ENCODE measurements around the gene PRDM13. TPM values are rescaled to one million over a fixed set of nuclear protein-coding genes. Genes with fewer than 3 reads are reported as not detected.
A peak's percentile ranks its signal among the peaks of the same experiment; 100 is the strongest.

PRDM13 gene
- total RNA-seq, 2 experiments from 2014 or later = not detected

DNA sequence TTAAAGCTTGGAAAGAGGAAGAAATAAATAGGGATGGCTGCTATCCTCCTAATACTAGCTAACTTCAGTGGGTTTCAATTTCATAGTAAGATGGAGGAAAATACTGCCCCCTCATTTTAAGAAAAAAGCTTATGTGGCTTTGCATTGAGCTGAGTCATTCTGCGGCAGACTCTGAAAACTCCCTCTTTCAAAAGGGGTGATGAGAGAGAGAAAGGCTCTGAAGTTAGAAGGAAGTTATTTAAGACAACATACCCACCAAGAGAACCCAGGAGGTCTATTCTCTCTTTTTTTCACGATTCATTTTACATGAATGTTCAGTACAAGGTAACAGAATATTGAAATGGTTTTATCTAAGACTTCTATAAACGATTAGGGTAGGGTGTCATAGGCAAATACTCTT is 4.5 kb downstream of the PRDM13 start:
- H3K4me1 Mint-ChIP-seq (ENCODE audit: low read depth) = peaks cover 32% of the 10 kb centered on the region
- H3K27ac Mint-ChIP-seq = peak overlapping the region; percentile 56
- CTCF ChIA-PET = interaction anchor here (0.9 to 2.0 kb wide), 3 partner anchors 18 to 28 kb away, joined by 3 to 14 read pairs (median 3); no protein-coding TSS in a partner anchor
- peak; percentile 67 for ATAC-seq
- intact Hi-C loops (cut with micrococcal nuclease) = loop anchor here (5.0 kb wide), 2 partner anchors 779 to 856 kb away; partner anchors contain the start of gene POU3F2
- H3K4me3 Mint-ChIP-seq = no peak overlapping the region
- TF ChIP-seq, protein P1, sequence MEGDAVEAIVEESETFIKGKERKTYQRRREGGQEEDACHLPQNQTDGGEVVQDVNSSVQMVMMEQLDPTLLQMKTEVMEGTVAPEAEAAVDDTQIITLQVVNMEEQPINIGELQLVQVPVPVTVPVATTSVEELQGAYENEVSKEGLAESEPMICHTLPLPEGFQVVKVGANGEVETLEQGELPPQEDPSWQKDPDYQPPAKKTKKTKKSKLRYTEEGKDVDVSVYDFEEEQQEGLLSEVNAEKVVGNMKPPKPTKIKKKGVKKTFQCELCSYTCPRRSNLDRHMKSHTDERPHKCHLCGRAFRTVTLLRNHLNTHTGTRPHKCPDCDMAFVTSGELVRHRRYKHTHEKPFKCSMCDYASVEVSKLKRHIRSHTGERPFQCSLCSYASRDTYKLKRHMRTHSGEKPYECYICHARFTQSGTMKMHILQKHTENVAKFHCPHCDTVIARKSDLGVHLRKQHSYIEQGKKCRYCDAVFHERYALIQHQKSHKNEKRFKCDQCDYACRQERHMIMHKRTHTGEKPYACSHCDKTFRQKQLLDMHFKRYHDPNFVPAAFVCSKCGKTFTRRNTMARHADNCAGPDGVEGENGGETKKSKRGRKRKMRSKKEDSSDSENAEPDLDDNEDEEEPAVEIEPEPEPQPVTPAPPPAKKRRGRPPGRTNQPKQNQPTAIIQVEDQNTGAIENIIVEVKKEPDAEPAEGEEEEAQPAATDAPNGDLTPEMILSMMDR (IDR thresholded peaks at IDR 0.05) = no peak
- H3K27me3 Mint-ChIP-seq = peaks cover 79% of the 10 kb centered on the region
- POLR2A ChIA-PET = interaction anchor here (1.5 to 2.7 kb wide), 2 partner anchors 22 to 43 kb away, joined by 6 to 7 read pairs; partner anchors contain the start of gene CCNC
- peak; percentile 61 for DNase-seq
- H3K9me3 Mint-ChIP-seq = peaks cover 3% of the 10 kb centered on the region
- H3K36me3 Mint-ChIP-seq (ENCODE audit: low read depth) = peaks cover 4% of the 10 kb centered on the region

DNA sequence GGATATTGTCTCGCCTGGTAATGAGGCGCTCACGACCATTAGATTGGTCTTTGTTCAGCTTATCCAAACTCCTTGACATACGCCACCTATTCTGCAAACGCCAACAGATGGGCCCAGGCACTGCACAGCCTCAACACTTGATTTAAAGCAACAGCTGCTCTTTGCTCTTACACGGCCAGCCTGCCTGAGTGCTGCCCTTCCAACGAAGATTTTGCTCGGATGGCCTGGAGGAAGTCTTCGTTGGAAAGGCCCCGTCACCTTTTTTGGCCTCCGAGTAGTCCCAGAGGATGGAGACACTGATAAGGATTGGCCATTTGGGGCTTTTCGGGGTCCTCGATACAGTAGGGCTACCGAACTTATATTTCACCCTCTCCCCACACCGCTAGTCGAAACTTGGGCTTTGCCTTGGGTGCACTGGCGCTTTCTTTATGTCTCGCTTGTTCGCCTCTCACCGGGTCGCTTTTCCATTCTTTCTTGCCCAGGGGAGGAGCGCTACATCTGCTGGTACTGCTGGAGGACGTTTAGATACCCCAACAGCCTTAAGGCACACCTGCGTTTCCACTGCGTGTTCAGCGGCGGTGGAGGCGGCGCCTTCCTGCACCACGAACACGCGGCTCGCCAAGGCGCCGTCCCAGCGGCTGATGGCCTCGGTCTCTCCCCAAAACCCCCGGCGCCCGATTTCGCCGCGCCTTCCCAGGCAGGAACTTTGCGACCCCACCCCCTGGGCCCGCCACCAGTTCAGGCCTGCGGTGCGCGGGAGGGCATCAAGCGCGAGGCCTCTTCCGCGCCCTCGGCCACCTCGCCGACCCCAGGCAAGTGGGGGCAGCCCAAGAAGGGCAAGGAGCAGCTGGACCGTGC is 6.1 kb downstream of the PRDM13 start:
- Mint-ChIP-seq H3K36me3 (ENCODE audit: low read depth) (peaks cover 3% of the 10 kb centered on the region), H3K4me3 (peak overlapping the region; percentile 12), H3K27me3 (peaks cover 74% of the 10 kb centered on the region), H3K27ac (no peak overlapping the region), H3K9me3 (peaks cover 3% of the 10 kb centered on the region), H3K4me1 (ENCODE audit: low read depth) (peaks cover 30% of the 10 kb centered on the region)
- TF ChIP-seq, protein P1 (IDR thresholded peaks at IDR 0.05) = no peak
- POLR2A ChIA-PET = interaction anchor here (0.8 to 1.5 kb wide), 3 partner anchors 8 to 90 kb away, joined by 3 to 7 read pairs (median 4); partner anchors contain the start of gene CCNC
- ATAC-seq (no peak), DNase-seq (no peak)
- intact Hi-C loops (cut with micrococcal nuclease) = loop anchor here (5.0 kb wide), 2 partner anchors 780 to 855 kb away; partner anchors contain the start of gene POU3F2
- CTCF ChIA-PET = interaction anchor here (1.5 to 2.0 kb wide), 3 partner anchors 24 to 44 kb away, joined by 3 to 14 read pairs (median 8); partner anchors contain the start of gene CCNC

DNA sequence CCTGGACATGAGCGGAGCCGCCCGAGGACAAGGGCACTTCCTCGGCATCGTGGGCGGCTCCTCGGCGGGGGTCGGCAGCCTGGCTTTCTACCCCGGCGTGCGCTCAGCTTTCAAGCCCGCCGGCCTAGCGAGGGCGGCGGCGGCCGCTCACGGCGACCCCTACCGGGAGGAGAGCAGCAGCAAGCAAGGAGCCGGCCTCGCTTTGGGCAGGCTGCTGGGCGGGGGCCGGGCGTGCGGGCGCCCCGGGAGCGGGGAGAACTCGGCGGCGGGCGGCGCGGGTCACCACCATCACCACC is 6.7 kb downstream of the PRDM13 start:
- Mint-ChIP-seq H3K4me1 (ENCODE audit: low read depth) (peaks cover 32% of the 10 kb centered on the region), H3K4me3 (peak overlapping the region; percentile 66), H3K27me3 (peaks cover 74% of the 10 kb centered on the region), H3K27ac (no peak overlapping the region), H3K36me3 (ENCODE audit: low read depth) (peaks cover 3% of the 10 kb centered on the region), H3K9me3 (peaks cover 6% of the 10 kb centered on the region)
- TF ChIP-seq, protein P1 (IDR thresholded peaks at IDR 0.05) = no peak
- ChIA-PET POLR2A (interaction anchor here (0.8 kb wide), 1 partner anchor 9 kb away, joined by 4 read pairs; no protein-coding TSS in a partner anchor), CTCF (interaction anchor here (1.5 kb wide), 2 partner anchors 25 to 45 kb away, joined by 3 to 8 read pairs; partner anchors contain the start of gene CCNC)
- intact Hi-C loops (cut with micrococcal nuclease) = loop anchor here (5.0 kb wide), 2 partner anchors 781 to 854 kb away; partner anchors contain the start of gene POU3F2
- ATAC-seq (peak; percentile 64), DNase-seq (peak; percentile 49)

DNA sequence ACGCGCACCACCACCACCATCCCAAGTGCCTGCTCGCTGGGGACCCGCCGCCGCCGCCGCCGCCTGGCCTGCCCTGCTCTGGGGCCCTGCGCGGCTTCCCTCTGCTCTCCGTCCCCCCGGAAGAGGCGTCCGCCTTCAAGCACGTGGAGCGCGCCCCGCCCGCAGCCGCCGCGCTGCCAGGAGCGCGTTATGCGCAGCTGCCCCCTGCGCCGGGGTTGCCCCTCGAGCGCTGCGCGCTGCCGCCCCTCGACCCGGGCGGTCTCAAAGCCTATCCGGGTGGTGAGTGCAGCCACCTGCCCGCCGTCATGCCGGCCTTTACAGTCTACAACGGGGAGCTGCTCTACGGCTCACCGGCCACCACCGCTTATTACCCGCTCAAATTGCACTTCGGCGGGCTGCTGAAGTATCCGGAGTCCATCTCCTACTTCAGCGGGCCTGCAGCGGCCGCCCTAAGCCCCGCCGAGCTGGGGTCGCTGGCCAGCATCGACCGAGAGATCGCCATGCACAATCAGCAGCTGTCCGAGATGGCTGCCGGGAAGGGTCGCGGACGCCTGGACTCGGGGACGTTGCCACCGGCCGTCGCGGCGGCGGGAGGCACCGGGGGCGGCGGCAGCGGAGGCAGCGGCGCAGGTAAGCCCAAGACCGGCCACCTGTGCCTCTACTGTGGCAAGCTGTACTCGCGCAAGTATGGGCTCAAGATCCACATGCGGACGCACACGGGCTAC is 7.2 kb downstream of the PRDM13 start:
- peaks cover 3% of the 10 kb centered on the region for H3K36me3 Mint-ChIP-seq (ENCODE audit: low read depth)
- H3K4me3 Mint-ChIP-seq = peak overlapping the region; percentile 66
- ChIA-PET POLR2A (interaction anchor here (0.8 to 1.7 kb wide), 2 partner anchors 9 to 46 kb away, joined by 4 to 5 read pairs; partner anchors contain the start of gene CCNC), CTCF (interaction anchor here (1.0 to 1.5 kb wide), 3 partner anchors 25 to 786 kb away, joined by 3 to 8 read pairs (median 3); partner anchors contain the start of gene CCNC)
- ATAC-seq (peak; percentile 66), DNase-seq (peak; percentile 44)
- no peak overlapping the region for H3K27ac Mint-ChIP-seq
- TF ChIP-seq, protein P1 (IDR thresholded peaks at IDR 0.05) = no peak
- peaks cover 31% of the 10 kb centered on the region for H3K4me1 Mint-ChIP-seq (ENCODE audit: low read depth)
- intact Hi-C loops (cut with micrococcal nuclease) = loop anchor here (5.0 kb wide), 2 partner anchors 782 to 853 kb away; partner anchors contain the start of gene POU3F2
- H3K27me3 Mint-ChIP-seq = peaks cover 73% of the 10 kb centered on the region
- peaks cover 7% of the 10 kb centered on the region for H3K9me3 Mint-ChIP-seq
